ENCODE data around the gene MAP7. TPM values are rescaled to one million over a fixed set of nuclear protein-coding genes. Genes with fewer than 3 reads are reported as not detected.
A peak's percentile ranks its signal among the peaks of the same experiment; 100 is the strongest.

The MAP7 gene
- total and polyA plus RNA-seq, 2 experiments from 2014 or later = 44.7 to 49.2 TPM

DNA sequence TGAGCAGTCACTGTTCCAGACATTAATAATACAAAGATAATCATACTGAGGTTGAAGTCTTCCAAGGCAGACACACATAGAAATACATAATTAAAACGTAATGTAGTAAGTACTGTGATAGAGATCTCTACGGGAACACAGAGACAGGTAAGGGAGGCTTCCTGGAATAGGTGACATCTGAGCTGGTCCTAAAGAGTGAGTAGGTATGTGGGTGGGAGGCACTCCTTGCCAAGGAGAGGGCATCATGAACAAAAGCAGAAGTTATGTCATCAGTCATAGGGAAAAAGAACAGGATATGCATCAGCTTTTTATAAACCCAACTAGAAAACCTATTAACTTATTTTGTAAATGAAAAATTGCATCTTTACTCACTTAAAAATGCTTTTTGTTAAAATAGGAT, 110.0 kb downstream of the MAP7 start:
- Histone ChIP-seq H3K4me1 (ENCODE audit: insufficient read depth) (peaks cover 81% of the 10 kb centered on the region), H3K4me2 (0 out of 2 replicates have a peak overlapping the region, but pooled peaks have one; percentile 33), H3F3A (replicated peaks; ENCODE audit: low read depth) (no peaks in the 10 kb centered on the region), H4K20me1 (replicated peaks; ENCODE audit: insufficient read depth) (no peaks in the 10 kb centered on the region), H3K27me3 (ENCODE audit: insufficient read depth) (no peaks in the 10 kb centered on the region), H3K36me3 (ENCODE audit: insufficient read depth) (no peaks in the 10 kb centered on the region), H3K9me2 (ENCODE audit: insufficient read depth) (no peaks in the 10 kb centered on the region), H2AFZ (no peak overlapping the region), H3K27ac (ENCODE audit: low read depth) (peak overlapping the region; percentile 48; the same call in 1 of the 2 replicates), H3K4me3 (no peak overlapping the region), H3K79me2 (replicated peaks; ENCODE audit: insufficient read depth) (peaks cover 87% of the 10 kb centered on the region)
- H3K9me3 Mint-ChIP-seq = no peaks in the 10 kb centered on the region
- ATAC-seq (peak; percentile 36; the same call in 2 of the 3 replicates), DNase-seq (ENCODE audit: low spot score) (no peak)
- H3K36me3 Mint-ChIP-seq (ENCODE audit: low read depth) = no peaks in the 10 kb centered on the region; the same call in 2 of the 3 replicates
- H3K27ac Mint-ChIP-seq = peak overlapping the region; percentile 31; the same call in 1 of the 2 replicates
- no peak overlapping the region for H3K4me3 Mint-ChIP-seq
- H3K27me3 Mint-ChIP-seq (ENCODE audit: insufficient read depth, low read depth, poor library complexity) = no peaks in the 10 kb centered on the region
- TF ChIP-seq, protein P1, sequence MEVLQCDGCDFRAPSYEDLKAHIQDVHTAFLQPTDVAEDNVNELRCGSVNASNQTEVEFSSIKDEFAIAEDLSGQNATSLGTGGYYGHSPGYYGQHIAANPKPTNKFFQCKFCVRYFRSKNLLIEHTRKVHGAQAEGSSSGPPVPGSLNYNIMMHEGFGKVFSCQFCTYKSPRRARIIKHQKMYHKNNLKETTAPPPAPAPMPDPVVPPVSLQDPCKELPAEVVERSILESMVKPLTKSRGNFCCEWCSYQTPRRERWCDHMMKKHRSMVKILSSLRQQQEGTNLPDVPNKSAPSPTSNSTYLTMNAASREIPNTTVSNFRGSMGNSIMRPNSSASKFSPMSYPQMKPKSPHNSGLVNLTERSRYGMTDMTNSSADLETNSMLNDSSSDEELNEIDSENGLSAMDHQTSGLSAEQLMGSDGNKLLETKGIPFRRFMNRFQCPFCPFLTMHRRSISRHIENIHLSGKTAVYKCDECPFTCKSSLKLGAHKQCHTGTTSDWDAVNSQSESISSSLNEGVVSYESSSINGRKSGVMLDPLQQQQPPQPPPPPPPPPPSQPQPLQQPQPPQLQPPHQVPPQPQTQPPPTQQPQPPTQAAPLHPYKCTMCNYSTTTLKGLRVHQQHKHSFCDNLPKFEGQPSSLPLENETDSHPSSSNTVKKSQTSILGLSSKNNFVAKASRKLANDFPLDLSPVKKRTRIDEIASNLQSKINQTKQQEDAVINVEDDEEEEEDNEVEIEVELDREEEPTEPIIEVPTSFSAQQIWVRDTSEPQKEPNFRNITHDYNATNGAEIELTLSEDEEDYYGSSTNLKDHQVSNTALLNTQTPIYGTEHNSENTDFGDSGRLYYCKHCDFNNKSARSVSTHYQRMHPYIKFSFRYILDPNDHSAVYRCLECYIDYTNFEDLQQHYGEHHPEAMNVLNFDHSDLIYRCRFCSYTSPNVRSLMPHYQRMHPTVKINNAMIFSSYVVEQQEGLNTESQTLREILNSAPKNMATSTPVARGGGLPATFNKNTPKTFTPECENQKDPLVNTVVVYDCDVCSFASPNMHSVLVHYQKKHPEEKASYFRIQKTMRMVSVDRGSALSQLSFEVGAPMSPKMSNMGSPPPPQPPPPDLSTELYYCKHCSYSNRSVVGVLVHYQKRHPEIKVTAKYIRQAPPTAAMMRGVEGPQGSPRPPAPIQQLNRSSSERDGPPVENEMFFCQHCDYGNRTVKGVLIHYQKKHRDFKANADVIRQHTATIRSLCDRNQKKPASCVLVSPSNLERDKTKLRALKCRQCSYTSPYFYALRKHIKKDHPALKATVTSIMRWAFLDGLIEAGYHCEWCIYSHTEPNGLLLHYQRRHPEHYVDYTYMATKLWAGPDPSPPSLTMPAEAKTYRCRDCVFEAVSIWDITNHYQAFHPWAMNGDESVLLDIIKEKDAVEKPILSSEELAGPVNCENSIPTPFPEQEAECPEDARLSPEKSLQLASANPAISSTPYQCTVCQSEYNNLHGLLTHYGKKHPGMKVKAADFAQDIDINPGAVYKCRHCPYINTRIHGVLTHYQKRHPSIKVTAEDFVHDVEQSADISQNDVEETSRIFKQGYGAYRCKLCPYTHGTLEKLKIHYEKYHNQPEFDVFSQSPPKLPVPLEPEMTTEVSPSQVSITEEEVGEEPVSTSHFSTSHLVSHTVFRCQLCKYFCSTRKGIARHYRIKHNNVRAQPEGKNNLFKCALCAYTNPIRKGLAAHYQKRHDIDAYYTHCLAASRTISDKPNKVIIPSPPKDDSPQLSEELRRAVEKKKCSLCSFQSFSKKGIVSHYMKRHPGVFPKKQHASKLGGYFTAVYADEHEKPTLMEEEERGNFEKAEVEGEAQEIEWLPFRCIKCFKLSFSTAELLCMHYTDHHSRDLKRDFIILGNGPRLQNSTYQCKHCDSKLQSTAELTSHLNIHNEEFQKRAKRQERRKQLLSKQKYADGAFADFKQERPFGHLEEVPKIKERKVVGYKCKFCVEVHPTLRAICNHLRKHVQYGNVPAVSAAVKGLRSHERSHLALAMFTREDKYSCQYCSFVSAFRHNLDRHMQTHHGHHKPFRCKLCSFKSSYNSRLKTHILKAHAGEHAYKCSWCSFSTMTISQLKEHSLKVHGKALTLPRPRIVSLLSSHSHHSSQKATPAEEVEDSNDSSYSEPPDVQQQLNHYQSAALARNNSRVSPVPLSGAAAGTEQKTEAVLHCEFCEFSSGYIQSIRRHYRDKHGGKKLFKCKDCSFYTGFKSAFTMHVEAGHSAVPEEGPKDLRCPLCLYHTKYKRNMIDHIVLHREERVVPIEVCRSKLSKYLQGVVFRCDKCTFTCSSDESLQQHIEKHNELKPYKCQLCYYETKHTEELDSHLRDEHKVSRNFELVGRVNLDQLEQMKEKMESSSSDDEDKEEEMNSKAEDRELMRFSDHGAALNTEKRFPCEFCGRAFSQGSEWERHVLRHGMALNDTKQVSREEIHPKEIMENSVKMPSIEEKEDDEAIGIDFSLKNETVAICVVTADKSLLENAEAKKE (CRISPR knock-in tag; IDR thresholded peaks at IDR 0.05) = no peak
- TF ChIP-seq STAT1 (IDR thresholded peaks at IDR 0.05; ENCODE audit: unreplicated experiment) = no peak
- TF ChIP-seq ZNF331 (CRISPR knock-in tag; IDR thresholded peaks at IDR 0.05; ENCODE audit: low read depth) = no peak
- TF ChIP-seq EZH2 (IDR thresholded peaks at IDR 0.05; ENCODE audit: low read depth, unreplicated experiment) = no peak
- TF ChIP-seq POLR2AphosphoS5 (IDR thresholded peaks at IDR 0.05; ENCODE audit: low read depth) = no peak
- TF ChIP-seq, protein P2, sequence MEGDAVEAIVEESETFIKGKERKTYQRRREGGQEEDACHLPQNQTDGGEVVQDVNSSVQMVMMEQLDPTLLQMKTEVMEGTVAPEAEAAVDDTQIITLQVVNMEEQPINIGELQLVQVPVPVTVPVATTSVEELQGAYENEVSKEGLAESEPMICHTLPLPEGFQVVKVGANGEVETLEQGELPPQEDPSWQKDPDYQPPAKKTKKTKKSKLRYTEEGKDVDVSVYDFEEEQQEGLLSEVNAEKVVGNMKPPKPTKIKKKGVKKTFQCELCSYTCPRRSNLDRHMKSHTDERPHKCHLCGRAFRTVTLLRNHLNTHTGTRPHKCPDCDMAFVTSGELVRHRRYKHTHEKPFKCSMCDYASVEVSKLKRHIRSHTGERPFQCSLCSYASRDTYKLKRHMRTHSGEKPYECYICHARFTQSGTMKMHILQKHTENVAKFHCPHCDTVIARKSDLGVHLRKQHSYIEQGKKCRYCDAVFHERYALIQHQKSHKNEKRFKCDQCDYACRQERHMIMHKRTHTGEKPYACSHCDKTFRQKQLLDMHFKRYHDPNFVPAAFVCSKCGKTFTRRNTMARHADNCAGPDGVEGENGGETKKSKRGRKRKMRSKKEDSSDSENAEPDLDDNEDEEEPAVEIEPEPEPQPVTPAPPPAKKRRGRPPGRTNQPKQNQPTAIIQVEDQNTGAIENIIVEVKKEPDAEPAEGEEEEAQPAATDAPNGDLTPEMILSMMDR (conservative IDR thresholded peaks at IDR 0.05; ENCODE audit: low read depth in 2 of 2) = no peak
- no peak for TF ChIP-seq NANOG (IDR thresholded peaks at IDR 0.05; ENCODE audit: borderline replicate concordance)
- TF ChIP-seq ZNF114 (CRISPR knock-in tag; IDR thresholded peaks at IDR 0.05) = no peak
- peaks cover 56% of the 10 kb centered on the region for H3K4me1 Mint-ChIP-seq
